HepG2 (cell line): Measurements from ENCODE around the gene PCDHGC5. TPM values are rescaled to one million over a fixed set of nuclear protein-coding genes. Genes with fewer than 3 reads are reported as not detected.

ENCODE experiments used
- ATAC-seq: fragments of 200-7000 bp; cut with Tn5 transposase; 3 replicates; pipeline ENCODE4 v1.9.1; 2020; ENCODE audit warnings: mild to moderate bottlenecking, moderate library complexity
- BruUV-seq: library from RNA; stranded (reverse); fragments of 400-500 nt; replicated peaks from 2 replicates; lab custom pipeline; 2021; lab: Mats Ljungman, UMichigan
- CTCF ChIA-PET: fragments of 300-600 bp; formaldehyde crosslinking; extraction: SDS; loops from one replicate; lab custom pipeline; 2021; ENCODE audit warnings: low total read pairs, inconsistent platforms, low intra/inter-chr PET ratio; lab: Yijun Ruan, JAX
- POLR2A ChIA-PET: fragments of 350-600 bp; sonication (Branson Sonifier 250); formaldehyde crosslinking; loops from one replicate; lab custom pipeline; 2020; ENCODE audit warnings: antibody characterized with exemption, inconsistent platforms; lab: Yijun Ruan, JAX
- DNase-seq: peaks from one replicate; pipeline ENCODE4 v3.0.0-alpha.2; 2015; ENCODE audit warnings: low spot score
- FAIRE-seq: peaks from 3 replicates; lab custom pipeline; 2011; peaks lifted over from hg19 to GRCh38; lab: Jason Lieb, UNC
- H2AFZ ChIP-seq: one replicate; pipeline ENCODE4 v1.6.1; 2011; ENCODE audit warnings: low read length, inconsistent platforms
- H3K27ac ChIP-seq: fragments of 300-600 bp; 3 replicates; pipeline ENCODE4 v1.8.0; 2011; ENCODE audit warnings: mixed run types, mild to moderate bottlenecking, mixed read lengths, low read length, inconsistent platforms; ENCODE audit not compliant: insufficient read depth; ENCODE audit errors: extremely low read length
- H3K27me3 ChIP-seq, 2 experiments: fragments of 200-600 bp in 1 of 2; 2 replicates in 1 of 2; 3 replicates in 1 of 2; pipeline versions ENCODE4 v1.6.0 to v1.8.0; 2011; ENCODE audit warnings: low read length in 2 of 2, mild to moderate bottlenecking in 2 of 2, moderate library complexity in 2 of 2, inconsistent platforms in 1 of 2; ENCODE audit not compliant: insufficient read depth in 2 of 2, control insufficient read depth in 1 of 2
- H3K36me3 ChIP-seq, 2 experiments: fragments of 200-600 bp in 1 of 2; replicated peaks in 1 of 2; 2 replicates in 1 of 2; 3 replicates in 1 of 2; pipeline versions ENCODE4 v1.5.1 to v1.8.0; 2011; ENCODE audit warnings: low read length in 2 of 2, inconsistent platforms in 1 of 2; ENCODE audit not compliant: insufficient read depth in 2 of 2, control insufficient read depth in 1 of 2
- H3K4me1 ChIP-seq: 2 replicates; pipeline ENCODE4 v1.5.1; 2012; ENCODE audit warnings: low read length, inconsistent platforms; ENCODE audit not compliant: insufficient read depth
- H3K4me2 ChIP-seq: 2 replicates; pipeline ENCODE4 v1.6.0; 2011; ENCODE audit warnings: low read depth, low read length, inconsistent platforms
- H3K4me3 ChIP-seq, 3 experiments: fragments of 200-600 bp in 1 of 3; sonication (generic), shearing (Covaris generic) in 1 of 3; replicated peaks in 1 of 3; 2 replicates each; pipeline ENCODE4 v1.5.1; 2011 to 2016; ENCODE audit warnings: low read length in 3 of 3, inconsistent platforms in 2 of 3, low read depth in 2 of 3, mild to moderate bottlenecking in 2 of 3, control low read depth in 1 of 3, mixed read lengths in 1 of 3; ENCODE audit not compliant: insufficient read depth in 1 of 3
- H3K79me2 ChIP-seq: one replicate; pipeline ENCODE4 v1.6.1; 2011; ENCODE audit warnings: low read length, inconsistent platforms; ENCODE audit not compliant: insufficient read depth
- H3K9ac ChIP-seq: 2 replicates; pipeline ENCODE4 v1.6.0; 2011; ENCODE audit warnings: mild to moderate bottlenecking, low read depth, low read length, inconsistent platforms; ENCODE audit not compliant: insufficient read depth
- H3K9me3 ChIP-seq: 2 replicates; pipeline ENCODE4 v1.5.1; 2012; ENCODE audit warnings: mild to moderate bottlenecking, low read length
- H4K20me1 ChIP-seq: 2 replicates; pipeline ENCODE4 v1.6.0; 2011; ENCODE audit warnings: inconsistent platforms, mild to moderate bottlenecking, low read length, moderate library complexity; ENCODE audit not compliant: insufficient read depth
- GATAD1 ChIP-seq: IDR thresholded peaks from 2 replicates; pipeline ENCODE4 v1.6.1; 2016; ENCODE audit warnings: missing genetic modification reagents, missing compliant biosample characterization
- ZNF350 ChIP-seq: sonication (generic); formaldehyde crosslinking; IDR thresholded peaks from 2 replicates; pipeline ENCODE4 v1.4.0; 2020; ENCODE audit warnings: mild to moderate bottlenecking, low read depth, missing genetic modification reagents, borderline replicate concordance
- ZNF446 ChIP-seq: sonication (generic); formaldehyde crosslinking; IDR thresholded peaks from 2 replicates; pipeline ENCODE4 v1.5.0; 2020; ENCODE audit warnings: mild to moderate bottlenecking, missing genetic modification reagents
- ZNF777 ChIP-seq: sonication (generic); formaldehyde crosslinking; IDR thresholded peaks from 2 replicates; pipeline ENCODE4 v1.4.0; 2020; ENCODE audit warnings: missing genetic modification reagents
- WGBS: methylation state at CpG from one replicate; pipeline ENCODE4 v1.1.6; 2017; ENCODE audit warnings: low lambda C conversion rate; 5-methylcytosine and 5-hydroxymethylcytosine counted together
- in situ Hi-C: cut with HindIII; loops from 2 replicates; pipeline ENCODE4 v1.10.0; 2017; ENCODE audit warnings: low pct_unique_long_range_greater_than_20kb; ENCODE audit not compliant: extremely low pct_ligation_motif_present
- intact Hi-C: fragments of 100-400 bp; cut with micrococcal nuclease; formaldehyde crosslinking; loops from one replicate; pipeline ENCODE4 v1.10.0; 2022; ENCODE audit not compliant: unreplicated experiment
- polyA plus RNA-seq, 8 experiments: library from polyadenylated mRNA; depleted of rRNA in 3 of 8; stranded (reverse) in 7 of 8; unstranded in 1 of 8; fragments of >200 nt; fragmentation: Illumina TruSeq in 4 of 8; extraction: Trizol in 4 of 8; gene quantifications; 2 replicates each; pipeline versions ENCODE4 v1.2.1 to v1.2.3, GENCODE V29; 2011 to 2016; ENCODE audit warnings: low read depth in 4 of 8, missing spikeins in 1 of 8, mixed read lengths in 1 of 8; ENCODE audit not compliant: insufficient read depth in 1 of 8
- total RNA-seq, 5 experiments: library from RNA; depleted of rRNA; stranded (reverse); fragments of >200 nt; fragmentation: Illumina TruSeq; extraction: Trizol; gene quantifications; 2 replicates each; pipeline ENCODE4 v1.2.3, GENCODE V29; 2016; ENCODE audit warnings: low read depth in 1 of 5
- TF ChIP-seq, protein P1 (sequence below): sonication (generic); formaldehyde crosslinking; IDR thresholded peaks from 2 replicates; pipeline ENCODE4 v1.4.0; 2020; ENCODE audit warnings: missing genetic modification reagents, mild to moderate bottlenecking, borderline replicate concordance
- TF ChIP-seq, protein P2 (sequence below): sonication (generic); formaldehyde crosslinking; IDR thresholded peaks from 2 replicates; pipeline ENCODE4 v1.8.0; 2022; ENCODE audit warnings: mild to moderate bottlenecking, missing genetic modification reagents, moderate library complexity

Gene PCDHGC5
- total and polyA plus RNA-seq, 2 of the 13 experiments (the other 11 are each of a cell fraction or from before 2014, with no cell fraction given), result 0.03 TPM; not detected in 1

DNA sequence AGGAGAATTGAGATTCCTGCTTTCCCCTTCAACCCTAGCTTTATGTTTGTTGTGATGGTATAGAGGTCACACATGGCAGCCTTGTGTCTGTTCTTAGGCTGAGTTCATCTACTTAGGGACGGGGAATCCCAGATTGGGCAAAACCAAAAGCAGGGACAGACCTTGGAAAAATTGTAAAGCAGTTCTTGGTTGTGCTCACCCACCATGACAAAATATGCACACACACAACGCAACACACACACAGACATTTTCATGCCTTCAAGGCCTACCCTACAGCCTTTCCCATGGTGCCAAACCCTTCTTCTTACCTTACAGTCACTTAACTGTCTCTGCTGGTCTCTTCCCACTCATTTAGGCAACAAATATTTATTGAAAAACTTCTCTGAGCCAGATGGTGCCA, 14.8 kb downstream of the PCDHGC5 start:
- Histone ChIP-seq H4K20me1 (no peaks in the 10 kb centered on the region), H3K4me1 (no peaks in the 10 kb centered on the region), H3K9me3 (no peaks in the 10 kb centered on the region), H2AFZ (no peak overlapping the region), H3K36me3 (no peaks in the 10 kb centered on the region), H3K4me2 (no peak overlapping the region), H3K27me3 (no peaks in the 10 kb centered on the region; a peak in 1 of 5 replicates), H3K9ac (no peak overlapping the region), H3K27ac (no peak overlapping the region), H3K4me3 (no peak overlapping the region), H3K79me2 (no peaks in the 10 kb centered on the region)
- ATAC-seq (no peak), DNase-seq (no peak), FAIRE-seq (no peak)
- in situ Hi-C loops (no loop called here), intact Hi-C loops (no loop called here)
- no peak for TF ChIP-seq ZNF350 (CRISPR knock-in tag)
- ChIA-PET CTCF (no interaction called here), POLR2A (no interaction called here)
- WGBS, result 47% methylated on average over 2 of the region's 2 CpGs
- no TSS peak for BruUV-seq

DNA sequence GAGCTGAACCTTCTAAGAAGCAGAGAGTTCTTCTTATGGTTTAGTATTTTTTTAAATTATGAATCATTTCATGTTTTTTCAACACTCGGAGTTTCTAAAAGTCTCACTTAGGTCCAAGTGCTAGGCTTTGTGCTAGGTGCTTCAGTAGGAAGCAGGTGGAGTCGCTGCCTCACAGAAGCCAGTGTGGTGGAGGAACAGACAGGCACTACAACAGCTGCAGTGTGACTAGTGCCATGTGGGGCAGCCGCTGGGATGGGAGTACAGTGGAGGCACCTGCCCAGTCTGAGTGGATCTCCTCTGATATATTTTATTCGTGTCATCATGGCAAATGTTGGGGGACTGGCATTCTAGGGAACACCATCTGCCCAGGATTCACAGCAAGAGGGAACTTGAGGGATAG, 15.3 kb downstream of the PCDHGC5 start:
- no peak for FAIRE-seq
- no peaks in the 10 kb centered on the region for H3K79me2 ChIP-seq
- no peak overlapping the region for H3K27ac ChIP-seq
- intact Hi-C loops (no loop called here), in situ Hi-C loops (no loop called here)
- no TSS peak for BruUV-seq
- H3K27me3 ChIP-seq, result no peaks in the 10 kb centered on the region; a peak in 1 of 5 replicates
- H3K4me2 ChIP-seq, result no peak overlapping the region
- peaks cover 3% of the 10 kb centered on the region; the same call in 1 of the 2 replicates for H3K4me1 ChIP-seq
- ChIA-PET POLR2A (no interaction called here), CTCF (no interaction called here)
- no peak overlapping the region for H2AFZ ChIP-seq
- no peak for DNase-seq
- ATAC-seq, result no peak
- no peaks in the 10 kb centered on the region for H3K36me3 ChIP-seq
- H3K9me3 ChIP-seq, result no peaks in the 10 kb centered on the region
- H3K4me3 ChIP-seq, result no peak overlapping the region
- TF ChIP-seq, protein P1, sequence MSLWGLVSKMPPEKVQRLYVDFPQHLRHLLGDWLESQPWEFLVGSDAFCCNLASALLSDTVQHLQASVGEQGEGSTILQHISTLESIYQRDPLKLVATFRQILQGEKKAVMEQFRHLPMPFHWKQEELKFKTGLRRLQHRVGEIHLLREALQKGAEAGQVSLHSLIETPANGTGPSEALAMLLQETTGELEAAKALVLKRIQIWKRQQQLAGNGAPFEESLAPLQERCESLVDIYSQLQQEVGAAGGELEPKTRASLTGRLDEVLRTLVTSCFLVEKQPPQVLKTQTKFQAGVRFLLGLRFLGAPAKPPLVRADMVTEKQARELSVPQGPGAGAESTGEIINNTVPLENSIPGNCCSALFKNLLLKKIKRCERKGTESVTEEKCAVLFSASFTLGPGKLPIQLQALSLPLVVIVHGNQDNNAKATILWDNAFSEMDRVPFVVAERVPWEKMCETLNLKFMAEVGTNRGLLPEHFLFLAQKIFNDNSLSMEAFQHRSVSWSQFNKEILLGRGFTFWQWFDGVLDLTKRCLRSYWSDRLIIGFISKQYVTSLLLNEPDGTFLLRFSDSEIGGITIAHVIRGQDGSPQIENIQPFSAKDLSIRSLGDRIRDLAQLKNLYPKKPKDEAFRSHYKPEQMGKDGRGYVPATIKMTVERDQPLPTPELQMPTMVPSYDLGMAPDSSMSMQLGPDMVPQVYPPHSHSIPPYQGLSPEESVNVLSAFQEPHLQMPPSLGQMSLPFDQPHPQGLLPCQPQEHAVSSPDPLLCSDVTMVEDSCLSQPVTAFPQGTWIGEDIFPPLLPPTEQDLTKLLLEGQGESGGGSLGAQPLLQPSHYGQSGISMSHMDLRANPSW (CRISPR knock-in tag), result no peak
- TF ChIP-seq GATAD1 (CRISPR knock-in tag) (no peak), ZNF777 (CRISPR knock-in tag) (no peak), ZNF446 (CRISPR knock-in tag) (no peak)
- TF ChIP-seq, protein P2, sequence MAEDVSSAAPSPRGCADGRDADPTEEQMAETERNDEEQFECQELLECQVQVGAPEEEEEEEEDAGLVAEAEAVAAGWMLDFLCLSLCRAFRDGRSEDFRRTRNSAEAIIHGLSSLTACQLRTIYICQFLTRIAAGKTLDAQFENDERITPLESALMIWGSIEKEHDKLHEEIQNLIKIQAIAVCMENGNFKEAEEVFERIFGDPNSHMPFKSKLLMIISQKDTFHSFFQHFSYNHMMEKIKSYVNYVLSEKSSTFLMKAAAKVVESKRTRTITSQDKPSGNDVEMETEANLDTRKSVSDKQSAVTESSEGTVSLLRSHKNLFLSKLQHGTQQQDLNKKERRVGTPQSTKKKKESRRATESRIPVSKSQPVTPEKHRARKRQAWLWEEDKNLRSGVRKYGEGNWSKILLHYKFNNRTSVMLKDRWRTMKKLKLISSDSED (CRISPR knock-in tag), result no peak
- H3K9ac ChIP-seq, result no peak overlapping the region
- WGBS, result 61% methylated on average over 4 of the region's 4 CpGs
- no peaks in the 10 kb centered on the region for H4K20me1 ChIP-seq
